HG03432 (cell line): ENCODE measurements around the gene SIGLEC1.

Source experiments
- ATAC-seq: cut with Tn5 transposase; IDR thresholded peaks from one replicate; pipeline ENCODE4 v1.9.1; 2021; ENCODE audit warnings: mild to moderate bottlenecking, moderate library complexity; ENCODE audit not compliant: unreplicated experiment

SIGLEC1 gene

GRCh38 chr20:3744806-3745685 is 32.6 kb upstream of the SIGLEC1 start:
- ATAC-seq, result no peak

GRCh38 chr20:3744037-3744436 is 31.6 kb upstream of the SIGLEC1 start:
- ATAC-seq, result no peak

- ATAC-seq, result no peak
These were observed 30.9 kb upstream of the SIGLEC1 start for GRCh38 chr20:3743251-3743650.

- no peak for ATAC-seq
These were observed 29.5 kb upstream of the SIGLEC1 start for GRCh38 chr20:3741836-3742458.

GRCh38 chr20:3740615-3741301 is 28.4 kb upstream of the SIGLEC1 start:
- no peak for ATAC-seq

DNA sequence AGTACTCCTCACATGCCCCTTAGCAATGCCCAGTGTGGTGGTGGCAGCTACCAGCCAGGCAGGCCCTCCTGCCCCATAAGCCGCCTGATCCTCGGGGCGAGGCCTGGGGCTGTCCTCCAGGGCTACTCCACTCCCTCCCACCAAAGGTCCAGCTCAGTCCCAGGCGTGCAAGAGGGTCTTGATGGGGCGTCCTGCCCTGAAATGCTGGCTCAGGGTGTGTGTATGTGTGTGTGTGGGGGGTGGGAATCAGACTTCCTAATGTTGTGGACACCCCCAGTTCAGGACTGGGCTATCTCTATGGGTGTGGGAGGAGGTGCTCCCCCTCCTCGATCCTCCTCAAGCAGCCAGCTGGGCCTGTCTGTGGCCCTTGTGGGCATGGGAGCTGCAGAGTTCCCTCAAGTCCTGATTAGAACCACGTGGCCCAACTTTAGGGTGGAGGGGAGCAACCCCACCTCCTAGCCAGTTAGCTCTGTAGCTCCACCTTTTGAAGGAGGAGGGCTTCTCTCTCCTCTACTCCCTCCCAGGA is 27.6 kb upstream of the SIGLEC1 start:
- no peak for ATAC-seq

DNA sequence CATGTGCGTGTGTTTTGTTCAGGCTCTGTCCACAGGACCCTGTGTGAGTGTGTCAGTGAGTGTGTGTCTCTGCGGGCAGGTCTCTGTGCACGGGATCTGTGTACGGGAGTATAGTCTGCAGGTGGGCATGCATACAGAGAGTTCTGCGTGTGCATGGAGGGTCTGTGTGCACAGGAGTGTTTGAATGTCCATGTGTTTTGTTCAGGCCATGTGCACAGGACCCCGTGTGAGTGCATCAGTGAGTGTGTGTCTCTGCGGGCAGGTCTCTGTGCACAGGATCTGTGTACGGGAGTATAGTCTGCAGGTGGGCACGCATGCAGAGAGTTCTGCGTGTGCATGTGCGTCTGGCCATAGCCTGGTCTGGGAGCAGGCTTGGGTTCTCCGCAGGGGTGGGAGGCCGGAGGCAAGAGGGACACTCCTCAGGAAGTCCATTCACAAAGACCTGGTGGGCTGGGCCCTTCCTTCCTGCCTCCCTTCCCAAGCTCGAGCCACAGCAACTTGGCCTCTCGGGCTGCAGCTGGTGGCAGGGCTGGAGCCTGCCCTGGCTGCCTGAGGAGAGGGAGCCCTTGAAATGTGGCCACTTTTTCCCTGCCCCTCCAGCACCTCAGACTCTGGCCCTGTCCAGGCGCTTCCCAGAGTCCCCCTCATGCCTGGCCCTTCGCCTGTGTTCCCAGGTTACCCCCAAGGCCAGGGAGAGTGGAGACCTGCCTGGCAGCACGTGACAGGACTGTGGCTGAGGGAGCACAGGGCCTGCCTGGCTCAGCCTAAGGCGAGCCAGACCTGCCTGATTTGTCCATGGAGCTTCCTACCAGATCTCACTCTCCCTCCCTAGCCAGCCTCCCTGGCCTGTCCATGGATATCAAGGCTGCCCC is 26.9 kb upstream of the SIGLEC1 start:
- no peak for ATAC-seq

- no peak for ATAC-seq
These were observed 26.0 kb upstream of the SIGLEC1 start for GRCh38 chr20:3738111-3739053.

- no peak for ATAC-seq
These were observed 23.4 kb upstream of the SIGLEC1 start for GRCh38 chr20:3735768-3736167.

DNA sequence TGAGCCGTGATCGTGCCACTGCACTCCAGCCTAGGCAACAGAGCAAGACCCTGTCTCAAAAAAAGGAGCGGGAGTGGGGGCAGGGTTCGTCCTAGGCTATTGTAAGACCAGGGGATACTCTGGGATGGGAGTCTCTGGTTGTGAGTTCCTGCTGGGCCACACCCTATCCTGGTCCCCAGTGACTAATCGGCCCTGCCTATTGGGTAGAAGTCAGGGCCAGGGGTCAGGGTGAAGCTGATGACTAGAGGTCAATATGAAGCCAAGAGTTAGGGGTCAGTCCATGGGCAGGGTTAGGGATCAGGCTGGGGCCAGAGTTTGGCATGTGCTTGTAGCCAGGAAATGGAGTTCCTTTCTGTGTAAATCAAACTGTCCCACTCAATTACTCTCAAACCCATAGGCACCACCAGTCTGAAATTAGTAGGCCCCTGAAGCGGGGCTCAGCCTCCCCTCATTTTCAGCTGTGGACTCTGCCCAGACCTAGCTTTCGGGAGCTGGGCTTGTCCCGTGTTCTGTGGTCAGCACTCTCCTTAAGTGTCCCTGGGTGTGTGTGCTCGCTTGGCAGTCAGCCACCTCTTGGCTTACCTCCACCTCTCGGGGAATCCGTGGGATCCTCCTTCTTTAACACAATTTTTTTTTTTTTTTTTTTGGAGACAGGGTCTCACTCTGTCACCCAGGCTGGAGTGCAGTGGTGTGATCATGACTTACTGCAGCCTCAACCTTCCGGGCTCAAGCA is 21.9 kb upstream of the SIGLEC1 start:
- ATAC-seq, result no peak

DNA sequence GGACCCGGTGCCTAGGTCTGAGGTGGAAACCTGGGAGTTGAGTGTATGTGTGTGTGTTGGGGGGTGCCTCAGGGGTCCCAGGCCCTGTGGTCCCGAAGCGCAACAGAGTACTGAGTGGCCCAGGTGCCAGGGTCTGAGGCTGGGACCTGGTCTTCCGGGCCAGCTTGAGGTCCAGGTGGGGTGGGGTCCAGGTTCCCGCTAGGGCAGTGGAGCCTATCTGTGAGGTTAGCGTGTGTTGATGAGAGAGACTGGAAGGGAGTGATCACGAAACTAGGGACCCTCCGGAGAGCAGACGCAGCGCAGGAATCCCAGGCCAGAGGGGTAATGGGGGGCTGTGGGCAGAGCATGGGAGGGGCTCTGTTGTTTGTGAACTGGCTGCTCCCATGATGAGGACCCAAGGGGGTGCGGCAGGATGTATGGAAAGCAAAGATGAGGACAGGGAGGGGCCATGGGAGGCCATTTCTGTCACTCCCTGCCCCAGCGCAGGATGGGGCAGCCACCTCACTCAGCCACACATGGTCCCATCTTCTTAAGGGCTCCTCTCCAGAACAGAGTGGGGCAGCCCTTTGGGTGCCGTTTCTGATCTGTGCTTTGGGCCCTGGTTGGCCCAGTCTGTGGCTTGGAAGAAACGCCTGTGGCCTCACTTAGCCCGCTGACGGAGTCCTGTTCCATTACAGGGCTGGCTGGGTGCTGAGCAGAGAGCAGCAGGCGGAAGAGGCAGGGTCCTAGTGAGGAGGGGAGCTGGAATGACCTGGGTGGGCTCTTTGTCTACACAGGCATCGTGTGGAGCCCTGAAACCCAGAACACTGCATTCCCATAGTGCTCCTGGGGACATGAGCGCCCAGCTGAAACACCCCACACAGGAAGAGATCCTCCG is 21.0 kb upstream of the SIGLEC1 start:
- no peak for ATAC-seq

DNA sequence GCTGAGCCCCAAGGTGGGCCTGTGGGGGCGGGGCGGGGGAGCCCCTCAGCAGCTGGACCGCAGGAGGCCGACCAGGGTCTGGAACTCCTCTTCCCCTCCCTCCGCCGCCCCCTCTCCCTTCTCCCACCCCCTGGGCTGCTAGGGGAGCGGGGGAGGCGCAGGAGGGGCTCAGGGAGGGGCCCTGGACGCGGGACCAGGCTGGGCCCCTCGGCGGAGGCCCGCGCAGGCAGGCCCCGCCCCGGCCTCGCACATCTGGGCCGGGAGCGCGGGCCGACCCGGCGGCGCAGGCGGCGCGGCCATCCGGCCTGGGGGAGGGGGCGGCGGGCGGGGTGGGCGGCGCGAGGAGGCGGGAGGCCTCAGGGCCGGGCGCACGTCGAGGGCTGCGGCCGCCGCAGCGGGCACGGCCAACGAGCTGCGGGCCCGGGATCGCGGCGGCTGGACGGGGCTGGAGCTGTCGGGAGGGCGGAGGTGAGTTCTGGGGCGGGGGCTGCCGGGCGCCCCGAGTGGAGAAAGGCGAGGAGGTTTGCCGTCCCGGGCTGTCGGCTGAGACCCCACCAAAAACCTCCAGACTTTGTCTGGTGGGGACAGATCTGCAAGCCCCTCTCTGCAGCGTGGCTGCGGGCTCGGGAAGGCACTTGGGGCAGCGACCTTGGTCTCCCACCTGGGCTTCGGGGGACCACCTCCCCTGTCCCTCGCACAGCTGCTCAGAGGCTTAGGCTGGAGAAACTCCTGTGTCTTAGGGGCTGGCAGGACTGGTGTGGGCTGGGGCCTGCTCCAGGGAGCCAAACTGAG is 20.1 kb upstream of the SIGLEC1 start, which contains the start of gene HSPA12B:
HSPA12B (plus strand) TSS at position 359 of the 792 bp plus-strand sequence. CDS start 5,990 bp downstream, outside the sequence.
- no peak for ATAC-seq

DNA sequence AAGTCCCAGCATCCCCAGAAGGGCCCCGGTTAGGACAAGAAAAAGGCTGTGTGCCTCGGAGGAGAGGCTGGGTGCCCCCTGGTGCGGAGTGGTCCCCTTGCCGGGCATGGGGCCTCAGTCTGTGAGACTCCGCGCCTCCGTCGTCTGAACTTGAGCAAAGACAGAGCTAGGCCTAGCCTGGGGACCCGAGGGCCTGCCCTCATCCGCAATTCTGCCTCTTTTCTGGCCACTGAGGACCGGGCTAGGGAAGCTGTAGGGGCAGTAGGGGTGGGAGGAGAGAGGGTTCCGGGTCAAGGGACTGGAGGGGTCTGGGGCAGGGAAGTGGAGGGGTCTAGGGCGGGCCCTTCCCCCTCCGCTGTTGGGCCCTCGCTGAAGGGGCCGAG is 19.5 kb upstream of the SIGLEC1 start:
- ATAC-seq, result no peak

DNA sequence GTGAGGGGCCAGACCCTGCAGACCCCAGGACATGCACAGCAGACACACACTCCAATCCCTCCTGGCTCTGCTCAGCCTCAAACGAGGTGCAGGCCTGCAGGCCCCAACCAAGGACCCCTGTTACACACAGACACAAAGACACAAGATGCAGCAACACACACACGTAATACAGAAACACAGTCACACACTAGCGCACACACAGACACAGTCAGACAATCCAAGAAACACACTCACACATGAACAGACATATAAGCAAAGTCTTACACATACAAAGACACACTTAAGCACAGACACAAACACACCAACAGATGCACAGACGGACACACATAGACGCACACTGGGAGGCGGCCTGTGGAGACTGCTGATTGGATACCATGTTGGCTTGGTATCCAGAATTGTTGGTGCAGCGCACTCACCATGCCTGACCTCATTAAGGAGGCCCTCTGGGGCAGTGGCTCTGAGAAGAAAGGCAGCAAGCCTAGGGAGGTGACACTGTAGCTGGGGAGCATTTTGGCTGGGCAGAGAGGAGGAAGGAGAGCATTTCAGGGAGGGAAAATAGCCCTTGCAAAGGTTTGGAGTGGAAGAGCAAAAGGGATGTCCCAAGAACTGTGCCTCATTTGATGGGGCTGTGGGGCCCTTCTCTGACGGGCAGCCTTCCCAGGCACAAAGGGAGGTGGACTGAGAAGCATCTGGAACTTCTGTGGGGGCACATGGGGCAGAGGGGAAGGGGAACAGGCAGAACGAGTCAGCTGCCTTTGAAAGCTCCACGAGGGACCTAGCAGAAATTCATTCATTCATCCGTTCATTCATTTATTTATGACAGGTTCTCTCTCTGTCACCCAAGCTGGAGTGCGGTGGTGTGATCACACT is 18.6 kb upstream of the SIGLEC1 start:
- ATAC-seq, result no peak

- ATAC-seq, result no peak
These were observed 17.6 kb upstream of the SIGLEC1 start for GRCh38 chr20:3729811-3730540.
